HS-5 (cell line): ENCODE measurements around the gene COL5A1.

Source experiments
- DNase-seq: peaks from one replicate; pipeline ENCODE4 v3.0.0-alpha.2; 2012; ENCODE audit warnings: low read depth

The COL5A1 gene

DNA sequence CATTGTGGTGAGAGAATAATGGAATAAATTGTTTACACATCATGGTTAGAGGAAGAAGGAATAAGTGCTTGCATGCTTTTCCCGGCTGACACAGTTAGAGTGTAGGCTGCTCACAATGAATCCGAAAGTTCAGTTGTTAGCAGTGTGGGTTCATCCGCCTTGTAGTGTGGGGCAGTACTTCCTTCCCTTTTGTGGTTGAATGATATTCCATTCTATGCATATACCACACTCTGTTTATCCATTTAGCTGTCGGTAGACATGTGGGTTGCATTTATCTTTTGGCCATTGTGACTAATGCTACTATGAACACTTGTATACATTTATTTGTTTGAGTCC, 84.0 kb downstream of the COL5A1 start:
- DNase-seq, result no peak

DNA sequence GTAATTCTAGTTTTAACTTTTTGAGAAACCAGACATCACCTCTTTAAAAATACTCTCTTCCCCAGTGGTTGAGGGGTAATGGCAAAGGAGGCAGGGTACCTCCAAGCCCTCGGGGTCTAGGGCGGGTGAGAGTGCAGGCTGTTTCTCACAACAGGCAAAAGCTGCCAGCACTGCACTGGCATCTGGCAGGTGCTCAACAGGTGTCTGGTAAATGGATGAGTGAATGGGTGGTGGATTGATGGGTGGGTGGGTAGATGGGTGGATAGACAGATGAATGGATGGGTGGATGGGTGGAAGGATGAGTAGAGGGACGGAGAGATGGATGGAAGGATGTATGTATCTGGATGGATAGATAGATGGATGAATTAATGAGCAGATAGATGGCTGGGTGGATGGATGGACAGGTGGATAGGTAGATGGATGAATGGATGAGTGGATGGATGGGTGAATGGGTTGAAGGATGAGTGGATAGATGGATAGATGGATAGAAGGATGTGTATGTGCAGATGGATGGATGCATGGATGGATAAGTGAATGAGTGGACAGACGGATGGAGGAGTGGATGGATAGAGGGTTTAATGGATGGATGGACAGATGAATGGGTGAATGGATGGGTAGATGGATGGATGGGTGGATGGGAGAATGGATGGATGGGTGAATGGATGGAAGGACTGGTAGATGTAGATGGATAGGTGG, 84.6 kb downstream of the COL5A1 start:
- no peak for DNase-seq

- no peak for DNase-seq
These were observed 85.1 kb downstream of the COL5A1 start for GRCh38 chr9:134726722-134727034.

DNA sequence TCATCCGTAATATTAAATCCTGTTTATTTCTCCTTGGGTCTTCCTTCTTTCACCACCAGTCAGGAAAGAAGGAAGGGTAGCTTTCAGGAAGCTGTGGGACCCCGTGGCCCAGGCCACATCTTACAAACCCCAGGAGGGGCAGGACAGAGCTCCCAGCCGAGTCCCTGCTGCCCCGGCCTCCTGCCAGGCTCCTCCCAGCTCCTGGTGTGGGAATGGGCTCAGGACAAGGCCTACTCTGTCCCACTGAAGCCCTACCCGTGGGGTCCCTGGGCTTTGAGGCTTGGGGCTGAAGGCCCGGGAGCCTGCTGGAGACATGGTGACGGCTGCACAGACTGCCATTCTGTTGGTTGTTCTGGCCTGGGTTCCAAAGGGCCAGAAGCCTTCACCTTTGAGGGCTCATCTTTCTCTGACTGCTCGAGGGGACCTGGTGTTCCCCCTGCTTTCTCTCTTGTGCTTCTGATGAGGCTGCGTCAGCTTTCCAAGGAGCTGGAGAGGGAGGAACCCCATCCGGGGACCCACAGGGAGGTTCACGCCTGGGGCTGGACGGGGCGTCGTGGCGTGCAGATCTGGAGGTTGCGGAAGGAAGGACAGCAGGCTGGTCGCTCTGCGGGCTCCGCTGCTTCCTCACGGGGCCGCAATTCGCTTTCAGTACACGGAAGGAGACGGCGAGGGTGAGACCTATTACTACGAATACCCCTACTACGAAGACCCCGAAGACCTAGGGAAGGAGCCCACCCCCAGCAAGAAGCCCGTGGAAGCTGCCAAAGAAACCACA, 86.6 kb downstream of the COL5A1 start:
- DNase-seq, result no peak

DNA sequence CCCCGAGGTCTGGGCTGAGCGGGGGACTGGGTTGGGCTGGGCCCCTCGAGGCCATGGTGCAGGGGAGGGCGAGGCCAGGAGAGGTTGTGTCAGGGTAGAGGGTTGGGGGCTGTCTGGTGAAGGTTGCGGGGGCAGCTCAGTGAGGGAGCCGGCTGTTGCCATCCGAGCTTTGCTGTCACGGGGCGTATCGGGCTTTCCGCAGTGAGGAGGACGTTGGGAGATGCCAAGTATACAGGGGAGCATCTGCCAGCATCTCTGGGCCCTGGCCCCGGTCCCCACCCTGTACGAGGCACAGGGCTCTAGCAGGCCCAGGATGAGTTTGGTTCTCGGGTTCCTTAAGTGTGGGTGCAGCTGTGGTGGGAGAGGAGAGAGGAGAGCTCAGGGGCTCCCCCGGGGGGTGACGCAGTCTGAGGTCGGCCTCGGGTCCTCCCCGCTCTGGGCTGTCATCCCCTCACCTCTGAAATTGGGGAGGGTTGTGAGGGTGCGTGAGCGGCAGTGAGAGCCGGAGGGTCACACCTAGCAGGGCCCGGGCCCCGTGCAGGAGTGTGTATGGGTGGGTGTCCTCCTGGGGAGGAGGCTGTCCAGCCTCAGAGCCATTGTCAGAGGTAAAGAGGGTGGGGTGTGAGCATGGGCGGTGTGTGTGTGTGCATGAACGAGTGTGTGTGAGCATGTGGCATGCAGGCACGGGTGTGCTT, 87.3 kb downstream of the COL5A1 start:
- no peak for DNase-seq

- DNase-seq, result no peak
These were observed 88.6 kb downstream of the COL5A1 start for GRCh38 chr9:134730011-134730760.

- no peak for DNase-seq
These were observed 89.3 kb downstream of the COL5A1 start for GRCh38 chr9:134730761-134731496.

DNA sequence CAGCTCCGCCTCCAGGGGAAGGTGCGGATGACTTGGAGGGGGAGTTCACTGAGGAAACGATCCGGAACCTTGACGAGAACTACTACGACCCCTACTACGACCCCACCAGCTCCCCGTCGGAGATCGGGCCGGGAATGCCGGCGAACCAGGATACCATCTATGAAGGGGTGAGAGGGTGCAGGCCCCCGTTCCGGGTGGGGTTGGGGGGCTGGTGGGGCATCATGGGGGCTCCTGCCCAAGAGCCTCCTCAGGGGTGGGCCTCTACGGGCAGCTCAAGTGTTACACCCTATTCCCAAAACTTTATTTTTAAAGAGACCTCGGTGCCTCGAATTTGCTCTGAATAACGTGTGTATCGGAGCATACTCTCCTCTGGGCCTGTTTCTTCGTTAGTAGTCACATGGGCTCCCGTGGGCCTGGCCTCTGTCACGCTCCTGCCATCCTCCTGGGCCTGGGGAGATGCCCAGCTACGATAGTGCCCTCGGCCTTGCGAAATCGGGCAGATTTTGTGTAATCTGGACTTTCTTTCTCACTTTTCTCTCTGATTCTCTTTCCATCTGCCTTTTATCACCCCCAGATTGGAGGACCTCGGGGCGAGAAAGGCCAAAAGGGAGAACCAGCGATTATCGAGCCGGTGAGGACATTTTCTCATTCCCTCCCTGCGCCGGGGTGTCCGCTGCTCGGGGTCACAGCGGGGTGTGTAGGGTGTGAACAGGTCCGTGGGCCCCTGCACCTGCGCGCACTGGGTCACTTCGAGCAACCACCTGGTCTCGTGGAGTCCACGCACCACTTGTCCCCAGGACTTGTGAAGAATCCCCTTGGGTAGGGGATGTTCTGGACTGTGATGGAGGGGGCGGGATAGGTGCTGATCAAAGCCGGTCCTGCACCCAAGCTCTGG, 90.1 kb downstream of the COL5A1 start:
- DNase-seq, result no peak

DNA sequence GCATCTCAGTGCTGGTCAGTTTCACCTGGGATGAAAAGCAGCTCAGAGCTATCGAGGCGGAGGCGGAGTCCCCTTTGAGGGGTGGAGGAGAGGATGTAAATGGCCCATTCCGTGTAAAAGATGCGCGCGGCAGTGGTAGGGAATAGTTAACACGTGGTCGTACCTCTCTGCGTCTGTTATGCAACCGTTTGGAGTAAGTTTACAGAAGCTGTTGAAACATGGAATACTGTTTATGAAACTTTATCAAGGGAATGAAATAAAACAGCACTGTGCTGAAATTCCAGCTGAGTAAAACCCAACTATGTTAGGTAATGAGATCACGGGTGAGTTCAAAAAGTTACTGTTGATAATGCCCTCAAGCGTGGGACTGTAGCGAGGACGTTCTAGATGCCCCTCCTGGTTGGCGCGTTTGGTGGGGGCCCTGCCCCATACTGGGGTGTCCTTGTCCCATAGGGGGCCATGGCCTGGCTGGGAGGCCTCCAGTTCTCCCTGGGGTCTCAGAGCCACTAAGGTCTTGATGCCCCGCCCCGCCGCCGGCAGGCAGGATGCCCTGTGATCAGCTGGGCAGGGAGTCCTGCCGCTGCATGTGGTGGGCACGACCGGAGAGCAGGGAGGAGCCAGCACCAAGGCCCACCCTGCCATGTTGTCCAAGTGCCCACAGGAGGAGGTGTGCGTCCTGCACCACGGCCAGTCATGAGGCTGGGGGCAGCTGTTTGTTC, 90.9 kb downstream of the COL5A1 start:
- no peak for DNase-seq

DNA sequence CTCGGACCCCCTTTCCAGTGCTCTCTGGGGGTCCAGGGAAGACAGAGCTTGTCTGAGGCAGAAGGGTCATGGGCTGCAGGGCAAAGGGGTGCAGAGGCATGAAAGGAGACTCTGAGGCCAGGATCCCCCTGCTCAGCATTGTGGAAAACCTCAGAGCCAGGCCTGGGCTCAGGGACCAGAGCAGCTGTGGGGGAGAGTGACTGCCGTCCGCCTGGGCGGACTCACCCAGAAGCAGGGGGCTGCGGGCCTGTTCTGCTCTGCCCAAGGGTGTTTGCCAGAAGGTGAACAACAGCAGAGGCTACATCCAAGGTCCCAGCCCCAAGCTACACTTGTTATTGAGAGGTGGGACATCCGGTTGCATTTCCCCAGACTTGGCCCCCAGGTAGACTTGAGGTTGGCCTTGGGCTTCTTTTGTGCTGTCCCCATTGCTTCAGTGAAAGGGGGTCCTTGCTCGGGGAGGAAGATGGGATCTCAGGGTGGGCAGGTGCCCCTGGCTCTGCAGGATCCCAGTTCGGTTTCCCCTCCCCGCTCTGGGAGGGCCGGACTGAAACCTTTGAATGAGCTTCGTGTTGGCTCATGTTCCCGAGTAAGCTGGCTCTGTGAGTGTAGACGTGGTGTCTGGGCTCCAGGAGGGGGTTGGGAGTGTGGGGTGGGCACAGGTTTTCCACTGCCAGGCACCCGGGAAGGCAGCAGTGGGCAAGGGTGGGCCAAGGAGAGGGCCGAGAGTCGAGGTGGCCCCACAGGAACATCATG, 92.1 kb downstream of the COL5A1 start:
- no peak for DNase-seq

- DNase-seq, result no peak
These were observed 92.7 kb downstream of the COL5A1 start for GRCh38 chr9:134734270-134734669.

DNA sequence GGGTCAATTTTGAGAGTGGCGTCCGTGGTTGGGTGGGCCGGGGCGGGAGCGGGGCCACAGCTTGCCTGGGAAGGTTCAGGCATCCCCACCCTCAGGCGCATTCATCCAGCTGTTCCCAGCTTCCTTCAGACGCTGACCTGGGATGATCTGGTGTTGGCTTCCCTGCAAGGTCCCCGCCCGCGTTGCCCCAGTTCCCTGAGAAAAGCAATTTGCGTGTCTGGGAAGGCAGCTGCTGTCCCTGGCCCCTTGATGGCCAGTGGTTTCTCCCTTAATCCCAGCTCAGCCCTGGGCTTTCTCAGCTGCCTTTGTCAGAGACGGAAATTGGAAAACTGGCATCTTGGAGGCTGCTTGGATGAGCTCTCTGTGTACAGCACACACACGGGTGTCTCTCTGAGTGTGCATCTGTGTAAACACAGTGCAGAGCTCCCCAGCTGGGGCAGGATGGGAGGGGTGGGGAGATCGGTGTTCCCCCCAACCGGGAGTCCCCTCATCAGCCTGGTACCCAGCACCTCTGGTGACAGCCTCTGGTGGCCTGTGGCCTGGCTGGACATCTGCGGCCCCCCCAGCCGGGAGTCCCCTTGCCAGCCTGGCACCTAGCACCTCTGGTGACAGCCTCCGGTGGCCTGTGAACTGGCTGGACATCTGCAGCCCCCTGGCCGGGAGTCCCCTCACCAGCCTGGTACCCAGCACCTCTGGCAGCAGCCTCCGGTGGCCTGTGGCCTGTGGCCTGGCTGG, 94.0 kb downstream of the COL5A1 start:
- DNase-seq, result no peak

DNA sequence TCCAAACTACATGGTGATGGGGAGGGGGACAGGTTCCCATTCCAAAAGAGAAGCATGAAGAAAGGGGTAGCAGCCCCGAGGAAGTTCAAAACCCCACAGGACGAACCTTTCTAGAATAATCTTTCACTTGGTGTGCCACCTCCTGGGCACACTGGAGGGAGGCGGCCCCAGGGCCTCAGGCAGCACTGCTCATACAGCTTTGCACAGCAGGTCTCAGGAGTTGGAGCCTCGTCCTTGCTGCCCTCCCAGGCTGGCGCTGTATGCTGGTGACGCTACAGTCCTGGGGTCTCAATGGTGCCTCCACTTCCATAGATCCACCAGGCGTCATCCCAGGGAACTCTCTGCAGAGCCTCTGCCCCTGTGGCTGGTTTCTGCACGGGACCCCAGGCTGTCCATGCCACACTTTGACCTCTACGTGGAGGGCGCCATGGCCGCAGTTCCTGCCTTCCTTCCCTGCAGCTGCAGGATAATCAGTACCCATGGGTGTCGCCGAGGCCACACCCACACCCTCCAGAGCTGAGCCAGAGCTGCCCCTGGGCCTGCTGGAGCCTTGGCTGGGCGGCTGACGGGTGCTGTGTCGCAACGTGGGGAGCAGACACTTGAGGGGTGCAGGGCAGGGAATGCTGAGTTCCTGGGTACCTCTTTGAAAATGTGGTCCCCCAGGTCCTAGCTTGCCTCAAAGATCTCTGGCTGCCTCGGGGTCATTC, 95.3 kb downstream of the COL5A1 start:
- no peak for DNase-seq

DNA sequence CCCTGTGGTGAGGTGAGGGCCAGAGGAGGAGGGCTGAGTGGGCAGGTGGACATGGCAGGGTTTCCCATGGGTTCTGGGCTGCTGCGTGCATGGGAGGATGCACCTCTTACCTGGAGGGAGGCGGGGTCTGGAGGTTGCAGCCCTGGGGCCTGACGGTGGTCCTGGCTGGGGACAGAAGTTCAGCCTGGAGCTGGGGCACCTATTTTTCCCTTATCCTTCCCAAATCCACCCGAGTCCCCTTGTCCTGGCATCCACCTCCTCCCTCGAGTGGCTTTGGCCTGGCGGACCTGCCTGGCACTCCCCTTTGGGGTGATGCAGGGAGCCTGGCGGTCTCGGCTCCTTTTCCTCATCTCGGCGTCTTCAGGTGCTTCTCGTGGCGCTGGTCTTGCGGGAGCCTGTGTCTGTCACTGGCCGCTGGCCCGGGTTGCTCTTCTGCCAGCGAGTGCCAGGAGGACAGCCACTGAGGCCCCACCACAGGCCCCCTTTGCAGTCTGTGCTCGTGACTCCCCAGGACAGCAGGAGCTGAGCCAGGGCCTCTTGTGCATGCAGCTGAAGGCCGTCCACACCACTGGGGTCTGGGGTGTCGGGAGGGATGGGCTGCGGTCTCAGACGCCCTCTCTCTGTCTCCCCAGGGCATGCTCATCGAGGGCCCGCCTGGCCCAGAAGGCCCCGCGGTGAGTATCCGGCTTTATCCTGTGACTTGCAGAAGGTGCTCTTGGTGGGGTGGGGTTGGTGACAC, 96.4 kb downstream of the COL5A1 start:
- DNase-seq, result no peak

DNA sequence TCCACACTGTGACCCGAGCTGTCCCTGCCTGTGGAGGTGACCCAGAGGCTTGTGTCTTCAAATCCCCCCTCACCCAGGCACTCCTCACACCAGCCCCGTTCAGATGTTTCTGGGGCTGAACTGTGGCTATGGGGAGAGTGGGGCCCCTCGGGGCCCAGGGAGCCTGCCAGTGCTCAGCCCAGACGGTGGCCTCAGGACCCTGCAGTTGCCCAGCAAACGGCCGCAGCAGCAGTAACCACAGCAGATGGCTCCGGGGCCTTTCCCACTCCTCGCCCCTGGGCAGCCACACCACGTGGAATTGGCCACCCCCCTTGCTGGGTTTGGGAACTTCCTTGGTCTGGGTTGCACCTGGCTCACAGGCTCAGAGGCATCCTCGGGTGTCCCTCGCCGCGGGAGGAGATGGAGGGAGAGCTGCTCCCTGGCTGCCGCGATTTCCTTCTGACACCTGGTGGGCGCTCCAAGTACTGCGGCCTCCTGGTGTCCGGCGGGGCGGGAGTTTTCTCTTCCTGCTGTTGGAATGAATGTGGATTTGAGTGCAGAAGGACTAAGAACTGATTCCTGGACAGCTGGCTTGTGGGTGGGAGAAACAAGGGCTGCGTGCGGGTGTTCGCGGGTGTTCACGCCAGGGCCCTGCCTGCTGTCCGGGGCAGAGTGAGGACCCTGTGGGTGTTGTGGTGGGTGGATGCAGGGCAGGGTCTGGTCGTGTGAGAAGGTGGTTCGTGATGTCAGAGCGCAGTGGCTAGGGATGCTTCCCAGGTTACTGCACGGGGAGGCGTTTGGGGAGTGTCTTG, 97.5 kb downstream of the COL5A1 start:
- no peak for DNase-seq

GRCh38 chr9:134739660-134739968, 98.0 kb downstream of the COL5A1 start:
- no peak for DNase-seq

DNA sequence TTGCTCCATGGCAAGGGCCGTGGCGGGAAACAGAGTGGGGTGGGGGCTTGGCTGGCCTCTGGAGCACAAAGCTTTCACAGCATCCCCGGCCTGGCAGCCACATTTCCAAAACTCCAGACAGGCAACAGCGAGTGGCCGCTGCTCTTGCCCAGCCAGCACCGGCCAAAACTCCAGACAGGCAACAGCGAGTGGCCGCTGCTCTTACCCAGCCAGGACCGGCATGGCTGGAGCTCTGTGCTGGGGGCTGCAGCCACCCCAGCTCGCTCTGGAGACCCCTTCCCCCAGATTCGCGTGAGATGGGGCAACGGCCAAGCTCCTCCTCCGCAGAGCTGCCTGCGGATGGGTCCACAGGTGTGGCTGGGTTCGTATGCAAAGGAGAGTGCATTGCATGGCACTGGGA, 98.5 kb downstream of the COL5A1 start:
- no peak for DNase-seq
